ENCODE results near the gene THBS2.
A peak's percentile ranks its signal among the peaks of the same experiment; 100 is the strongest.
"Not testable (repeated sequence)": the region's sequence is repeated elsewhere in the genome, so short reads cannot be mapped to it uniquely, and the experiment has no call there.

THBS2 gene

GRCh38 chr6:169253337-169254238 lies at the start of gene THBS2:
Gene THBS2, minus strand, starts transcription at chr6:169253846. Its CDS starts 3,062 bp downstream, at chr6:169250784.
- no peak for DNase-seq
- peaks cover 67 to 76% of the 10 kb centered on the region in 2 donors for H3K27me3 Mint-ChIP-seq
- ATAC-seq (replicated peaks) = no peak
- peaks cover 21 to 24% of the 10 kb centered on the region in 2 donors for H3K4me1 Mint-ChIP-seq
- H3K9me3 Mint-ChIP-seq = peaks cover 4 to 10% of the 10 kb centered on the region in 2 donors
- H3K27ac Mint-ChIP-seq = peak within 1 kb of the TSS; percentile 47
- H3K4me3 Mint-ChIP-seq = peak within 1 kb of the TSS; percentile 36 to 53
- peaks cover 3% of the 10 kb centered on the region in 2 donors for H3K36me3 Mint-ChIP-seq

GRCh38 chr6:169302716-169303115 lies 49.1 kb upstream of the THBS2 start:
- no peak overlapping the region for H3K4me3 Mint-ChIP-seq
- DNase-seq (no peak), ATAC-seq (replicated peaks) (no peak)
- no peak overlapping the region for H3K27ac Mint-ChIP-seq
- no peaks in the 10 kb centered on the region for H3K36me3 Mint-ChIP-seq
- no peaks in the 10 kb centered on the region for H3K4me1 Mint-ChIP-seq
- peaks cover 8 to 10% of the 10 kb centered on the region in 2 donors for H3K9me3 Mint-ChIP-seq
- peaks cover 6 to 8% of the 10 kb centered on the region in 2 donors for H3K27me3 Mint-ChIP-seq

DNA sequence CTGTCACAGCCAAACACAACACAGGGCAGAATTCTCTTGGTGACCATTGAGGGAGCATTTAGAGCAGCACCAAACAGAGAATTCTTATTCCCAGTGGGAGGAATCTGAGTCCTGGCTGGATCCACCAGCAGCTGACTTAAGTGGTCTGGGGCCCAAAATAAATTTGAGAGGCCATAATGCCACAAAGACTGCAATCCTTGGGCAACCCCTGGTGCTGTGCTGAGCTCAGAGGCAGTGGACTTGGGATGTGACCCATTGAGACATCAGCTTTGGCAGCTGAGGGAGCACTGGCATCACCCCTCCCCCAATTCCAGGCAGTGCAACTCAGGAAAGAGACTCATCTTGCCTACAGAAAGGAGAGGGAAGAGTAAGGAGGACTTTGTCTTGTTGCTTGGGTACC lies 48.6 kb upstream of the THBS2 start:
- Mint-ChIP-seq H3K27ac (no peak overlapping the region), H3K27me3 (peaks cover 6 to 8% of the 10 kb centered on the region in 2 donors), H3K36me3 (no peaks in the 10 kb centered on the region), H3K4me3 (no peak overlapping the region), H3K4me1 (no peaks in the 10 kb centered on the region), H3K9me3 (peaks cover 8 to 9% of the 10 kb centered on the region in 2 donors)
- ATAC-seq (replicated peaks) = no peak
- no peak for DNase-seq

- H3K27me3 Mint-ChIP-seq = peaks cover 15% of the 10 kb centered on the region in 2 donors
- H3K9me3 Mint-ChIP-seq = peaks cover 7 to 8% of the 10 kb centered on the region in 2 donors
- H3K4me3 Mint-ChIP-seq = no peak overlapping the region
- H3K27ac Mint-ChIP-seq = no peak overlapping the region
- no peaks in the 10 kb centered on the region for H3K4me1 Mint-ChIP-seq
- no peaks in the 10 kb centered on the region for H3K36me3 Mint-ChIP-seq
- no peak for ATAC-seq (replicated peaks)
- DNase-seq = no peak
These were observed 47.3 kb upstream of the THBS2 start for GRCh38 chr6:169300916-169301315.

- H3K36me3 Mint-ChIP-seq; H3K9me3 Mint-ChIP-seq; ATAC-seq (replicated peaks); H3K4me3 Mint-ChIP-seq; DNase-seq; H3K27ac Mint-ChIP-seq; H3K4me1 Mint-ChIP-seq: not testable (repeated sequence)
- H3K27me3 Mint-ChIP-seq = peaks cover 15 to 23% of the 10 kb centered on the region in 2 donors
These were observed 45.0 kb upstream of the THBS2 start for GRCh38 chr6:169298626-169299025.

DNA sequence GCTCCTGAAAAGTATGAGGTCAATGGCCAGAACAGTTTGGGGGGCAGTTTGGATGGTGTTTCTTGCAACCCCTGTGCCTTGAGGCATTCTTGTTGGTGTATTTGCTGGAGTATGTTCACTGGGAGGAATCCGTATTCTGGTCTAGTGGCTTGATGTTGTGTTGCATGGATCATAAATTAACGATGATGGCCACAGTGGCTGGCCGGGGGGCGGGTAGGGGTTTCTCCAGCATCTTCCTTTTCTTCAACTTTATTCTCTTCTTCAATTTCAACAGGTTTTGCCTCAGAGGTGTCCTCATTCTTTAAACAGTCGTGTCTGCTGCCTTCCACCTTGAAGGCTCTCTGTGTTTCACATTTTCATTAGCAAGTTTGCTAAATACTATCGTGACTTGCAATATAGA lies 43.0 kb upstream of the THBS2 start:
- DNase-seq = no peak
- Mint-ChIP-seq H3K27ac (no peak overlapping the region), H3K36me3 (no peaks in the 10 kb centered on the region), H3K4me3 (no peak overlapping the region), H3K27me3 (peaks cover 7 to 18% of the 10 kb centered on the region in 2 donors), H3K9me3 (peaks cover 0 to 2% of the 10 kb centered on the region in 2 donors), H3K4me1 (no peaks in the 10 kb centered on the region)
- ATAC-seq (replicated peaks) = no peak

DNA sequence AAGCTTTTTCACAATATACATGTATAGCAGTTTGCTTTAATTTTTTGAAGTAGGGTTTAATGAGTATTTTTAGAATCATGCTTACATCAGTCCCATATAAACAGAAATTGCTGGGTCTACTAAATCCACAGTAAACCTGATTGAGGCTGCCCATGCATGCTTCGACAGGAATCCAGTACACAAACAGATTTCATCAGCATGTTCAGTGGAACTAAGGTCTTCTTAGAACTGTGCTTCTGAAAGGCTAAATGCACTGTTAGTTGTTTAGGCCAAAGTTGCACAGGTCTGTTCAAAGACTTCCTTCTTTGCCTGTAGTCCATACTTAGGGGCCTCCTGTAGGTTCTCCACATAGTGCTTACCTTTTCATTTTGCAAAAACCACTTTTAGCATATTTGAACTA lies 42.5 kb upstream of the THBS2 start:
- Mint-ChIP-seq H3K4me1 (no peaks in the 10 kb centered on the region), H3K36me3 (no peaks in the 10 kb centered on the region), H3K4me3 (no peak overlapping the region), H3K27ac (no peak overlapping the region), H3K27me3 (peaks cover 7 to 18% of the 10 kb centered on the region in 2 donors), H3K9me3 (peaks cover 0 to 2% of the 10 kb centered on the region in 2 donors)
- no peak for ATAC-seq (replicated peaks)
- no peak for DNase-seq

DNA sequence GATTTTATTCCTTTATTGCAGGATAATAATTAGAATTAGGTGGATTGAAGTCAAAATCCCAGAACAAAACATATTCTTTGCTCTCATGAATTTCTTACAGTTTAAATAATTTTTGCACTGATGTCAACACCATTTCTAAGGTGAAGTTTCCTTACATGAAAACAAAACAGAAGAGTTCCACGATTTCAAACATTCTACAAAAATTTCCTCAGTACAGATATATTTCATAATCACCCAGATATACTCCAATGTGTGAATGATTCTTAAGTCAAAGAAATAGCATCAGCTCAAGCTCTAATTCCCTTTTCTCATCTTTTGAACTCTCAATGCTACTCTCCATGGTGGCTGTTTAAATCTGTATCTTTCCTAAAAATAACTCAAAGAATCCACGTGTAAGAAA lies 39.5 kb upstream of the THBS2 start:
- ATAC-seq (replicated peaks) (no peak), DNase-seq (no peak)
- H3K9me3 Mint-ChIP-seq = peaks cover 0 to 2% of the 10 kb centered on the region in 2 donors
- H3K4me1 Mint-ChIP-seq = no peaks in the 10 kb centered on the region
- peaks cover 12 to 18% of the 10 kb centered on the region in 2 donors for H3K27me3 Mint-ChIP-seq
- no peaks in the 10 kb centered on the region for H3K36me3 Mint-ChIP-seq
- H3K27ac Mint-ChIP-seq = no peak overlapping the region
- no peak overlapping the region for H3K4me3 Mint-ChIP-seq

DNA sequence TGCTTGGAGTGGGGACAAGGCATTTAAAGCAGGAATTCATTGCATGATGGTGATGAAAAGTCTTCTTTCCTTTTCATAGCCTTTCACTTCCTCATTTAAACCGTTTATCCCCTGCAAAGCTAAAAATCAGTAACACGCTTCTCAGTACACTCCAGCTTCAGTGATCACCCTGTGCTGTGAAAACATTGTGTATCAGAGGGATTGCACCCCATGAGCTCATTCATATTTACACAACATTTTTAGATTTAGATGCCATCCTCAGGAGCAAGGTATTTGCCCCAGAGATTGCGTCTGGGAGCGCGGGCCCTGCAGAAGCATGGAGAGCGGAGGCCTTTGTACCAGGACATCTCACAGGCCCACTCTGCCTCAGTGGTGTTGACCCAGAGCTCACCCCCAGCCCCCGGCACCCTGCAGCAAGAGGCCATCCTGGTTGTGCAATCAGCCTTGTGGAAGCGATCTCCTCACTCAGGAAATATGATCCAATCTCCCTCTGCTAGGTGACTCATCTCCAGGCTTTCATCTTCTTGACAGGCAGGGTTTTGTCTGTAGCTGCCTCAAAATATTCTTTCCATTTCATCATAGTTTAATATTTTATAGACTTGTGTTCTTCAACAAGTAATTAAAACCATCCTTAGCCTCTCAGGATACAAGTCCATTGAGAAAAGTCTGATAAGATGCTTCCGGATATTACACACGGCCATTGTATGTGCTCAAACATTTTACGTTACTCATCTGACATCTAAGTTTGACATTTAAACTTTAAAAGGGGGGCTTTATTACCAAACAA lies 38.9 kb upstream of the THBS2 start:
- no peak for ATAC-seq (replicated peaks)
- Mint-ChIP-seq H3K36me3 (no peaks in the 10 kb centered on the region), H3K27ac (no peak overlapping the region), H3K9me3 (no peaks in the 10 kb centered on the region), H3K4me3 (no peak overlapping the region), H3K27me3 (peaks cover 14 to 18% of the 10 kb centered on the region in 2 donors), H3K4me1 (no peaks in the 10 kb centered on the region)
- no peak for DNase-seq

DNA sequence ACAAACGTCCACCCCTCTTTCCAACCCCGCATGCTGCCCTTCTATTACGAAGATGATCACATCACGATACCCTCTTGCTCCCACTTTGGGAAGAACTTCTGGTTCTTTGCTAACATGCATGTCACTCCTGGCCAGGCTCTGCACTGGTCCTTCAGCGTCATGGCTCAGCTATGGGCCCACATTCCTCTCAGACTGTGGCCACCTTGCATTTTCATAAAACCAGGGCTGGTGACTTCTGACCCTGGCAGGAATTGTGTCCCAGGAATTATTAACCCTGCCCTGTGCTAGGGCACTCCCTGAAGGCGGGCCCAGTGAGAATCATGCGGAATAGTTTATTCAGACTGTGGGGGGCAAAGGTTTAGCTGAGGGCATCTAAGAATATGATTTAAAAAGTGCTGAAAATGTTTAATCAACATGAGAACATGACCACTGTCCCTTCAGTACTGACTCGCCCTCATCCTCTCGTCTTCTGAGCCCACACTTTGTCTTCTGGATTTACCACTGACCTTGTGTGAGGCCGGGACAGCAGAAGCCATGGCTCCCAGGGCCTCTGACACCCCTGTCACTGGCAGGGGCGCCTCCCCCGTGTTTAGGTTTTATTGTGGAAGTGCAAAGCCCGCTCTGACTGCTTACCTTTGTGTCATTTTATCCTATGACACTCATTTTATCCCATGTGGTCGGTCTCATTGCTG lies 38.1 kb upstream of the THBS2 start:
- Mint-ChIP-seq H3K4me3 (no peak overlapping the region), H3K9me3 (no peaks in the 10 kb centered on the region), H3K27ac (no peak overlapping the region), H3K27me3 (peaks cover 13 to 15% of the 10 kb centered on the region in 2 donors), H3K36me3 (no peaks in the 10 kb centered on the region), H3K4me1 (no peaks in the 10 kb centered on the region)
- DNase-seq (no peak), ATAC-seq (replicated peaks) (no peak)

DNA sequence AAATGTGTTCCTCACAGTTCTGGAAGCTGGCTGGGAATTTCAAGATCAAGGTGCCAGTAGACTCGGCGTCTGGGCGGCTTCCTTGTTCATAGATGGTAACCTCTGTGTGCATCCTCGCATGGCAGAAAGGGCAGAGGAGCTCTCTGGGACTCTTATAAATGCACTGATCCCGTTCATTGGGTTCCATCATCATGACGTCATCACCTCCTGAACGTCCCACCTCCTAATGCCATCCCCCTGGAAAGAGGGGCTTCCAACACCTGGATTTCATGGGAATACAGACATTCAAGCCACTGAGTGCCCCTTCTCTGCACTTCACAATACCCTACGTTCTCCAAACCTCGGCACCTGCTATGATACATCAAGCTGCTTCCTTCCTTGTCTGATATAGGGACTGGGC lies 37.5 kb upstream of the THBS2 start:
- Mint-ChIP-seq H3K27ac (no peak overlapping the region), H3K9me3 (no peaks in the 10 kb centered on the region), H3K4me1 (no peaks in the 10 kb centered on the region), H3K27me3 (peaks cover 8 to 10% of the 10 kb centered on the region in 2 donors), H3K4me3 (no peak overlapping the region), H3K36me3 (no peaks in the 10 kb centered on the region)
- DNase-seq (no peak), ATAC-seq (replicated peaks) (no peak)

GRCh38 chr6:169289619-169290339 lies 36.1 kb upstream of the THBS2 start:
- H3K4me1 Mint-ChIP-seq = no peaks in the 10 kb centered on the region
- H3K27me3 Mint-ChIP-seq = peaks cover 7 to 8% of the 10 kb centered on the region in 2 donors
- H3K4me3 Mint-ChIP-seq = no peak overlapping the region
- ATAC-seq (replicated peaks) (no peak), DNase-seq (no peak)
- no peaks in the 10 kb centered on the region for H3K9me3 Mint-ChIP-seq
- no peak overlapping the region for H3K27ac Mint-ChIP-seq
- no peaks in the 10 kb centered on the region for H3K36me3 Mint-ChIP-seq

DNA sequence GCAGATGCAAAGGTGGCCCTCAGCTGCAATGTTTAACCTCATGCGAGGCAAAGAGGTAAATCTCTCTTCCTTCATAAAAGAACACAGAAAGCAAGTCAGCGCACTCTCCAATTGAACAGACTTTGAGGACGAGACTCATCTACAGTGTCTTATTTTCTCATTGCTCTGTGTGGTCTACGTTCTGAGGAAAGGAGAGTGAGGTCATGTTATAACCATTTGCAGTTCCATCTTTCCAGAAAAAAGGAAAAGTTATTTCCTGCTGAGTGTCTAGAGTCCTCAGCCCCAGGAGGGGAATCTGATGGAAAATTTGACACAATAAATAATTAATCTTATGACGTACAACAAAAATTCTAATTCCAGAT lies 35.6 kb upstream of the THBS2 start:
- no peaks in the 10 kb centered on the region for H3K9me3 Mint-ChIP-seq
- ATAC-seq (replicated peaks) (no peak), DNase-seq (no peak)
- H3K4me3 Mint-ChIP-seq = no peak overlapping the region
- H3K27me3 Mint-ChIP-seq = peaks cover 2 to 8% of the 10 kb centered on the region in 2 donors
- H3K4me1 Mint-ChIP-seq = no peaks in the 10 kb centered on the region
- no peaks in the 10 kb centered on the region for H3K36me3 Mint-ChIP-seq
- no peak overlapping the region for H3K27ac Mint-ChIP-seq

GRCh38 chr6:169288591-169288990 lies 34.9 kb upstream of the THBS2 start:
- H3K36me3 Mint-ChIP-seq = no peaks in the 10 kb centered on the region
- no peak overlapping the region for H3K4me3 Mint-ChIP-seq
- no peak overlapping the region for H3K27ac Mint-ChIP-seq
- no peak for DNase-seq
- no peaks in the 10 kb centered on the region for H3K4me1 Mint-ChIP-seq
- H3K27me3 Mint-ChIP-seq = peaks cover 0 to 8% of the 10 kb centered on the region in 2 donors
- ATAC-seq (replicated peaks) = no peak
- no peaks in the 10 kb centered on the region for H3K9me3 Mint-ChIP-seq

All from stimulated activated naive B cell treated with anti-CD40 and anti-IgM and Interleukin-4, amounts not matched to agents 10 μg/mL and 1 μg/mL and 100 μg/mL, for 72 hours (primary cell).